OCI-LY1 (cell line): ENCODE data around the gene MXI1.

Experiments
- CTCF ChIP-seq: fragments of 200-600 bp; sonication (generic), shearing (Covaris generic); IDR thresholded peaks from 2 replicates; pipeline ENCODE4 v1.5.1; 2017; ENCODE audit warnings: mild to moderate bottlenecking, antibody characterized with exemption, low read length, moderate library complexity, mixed read lengths
- EZH2 ChIP-seq: fragments of 200-600 bp; sonication (generic), shearing (Covaris generic); IDR thresholded peaks from 2 replicates; pipeline ENCODE4 v1.8.0; 2017; ENCODE audit warnings: borderline replicate concordance, mixed run types, mild to moderate bottlenecking, antibody characterized with exemption, low read length, moderate library complexity, mixed read lengths

DNA sequence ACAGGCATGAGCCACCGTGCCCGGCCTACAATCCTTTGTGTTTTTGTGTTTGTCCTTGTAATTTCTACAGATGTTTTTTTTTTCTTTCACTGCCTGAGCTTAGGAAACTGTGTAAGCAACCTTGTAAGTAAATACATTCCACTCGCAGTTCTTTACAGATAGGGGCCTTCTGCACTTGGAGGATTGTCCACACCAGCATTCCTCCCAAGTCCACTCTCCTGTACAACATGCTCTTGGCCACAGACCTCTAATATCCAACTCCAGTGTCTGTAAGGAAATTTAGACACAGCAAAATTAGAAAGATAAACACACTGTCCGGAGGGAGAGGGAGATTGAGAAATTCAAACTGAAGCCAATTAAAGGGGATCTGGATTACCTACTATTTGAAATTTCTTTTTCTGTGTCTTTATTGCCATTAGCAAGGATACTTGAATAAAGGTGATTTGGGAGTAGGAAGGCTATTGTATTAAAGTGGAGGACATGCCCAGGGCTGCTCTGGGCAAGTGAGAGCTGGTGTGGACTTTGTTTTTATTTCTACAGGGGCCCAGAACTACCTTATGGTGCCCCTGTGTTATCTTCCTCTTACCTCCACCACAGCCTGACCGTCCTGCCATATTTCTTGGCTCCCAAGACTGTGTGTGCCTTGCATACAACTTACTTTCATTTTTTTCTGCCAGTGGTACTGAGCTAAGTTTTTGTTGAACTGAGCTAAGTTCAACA lies 9.7 kb downstream of the MXI1 start:
- TF ChIP-seq CTCF: no peak
- TF ChIP-seq EZH2: no peak
